Panc1 (cell line): ENCODE data around the gene RAB43. TPM values are rescaled to one million over a fixed set of nuclear protein-coding genes. Genes with fewer than 3 reads are reported as not detected.

Experiments
- ATAC-seq: fragments of 200-7000 bp; cut with Tn5 transposase; 2 replicates; pipeline ENCODE4 v1.9.1; 2020; ENCODE audit warnings: mild to moderate bottlenecking, moderate library complexity
- BruUV-seq: library from RNA; stranded (reverse); fragments of 400-500 nt; replicated peaks from 2 replicates; lab custom pipeline; 2021; lab: Mats Ljungman, UMichigan
- CTCF ChIA-PET: fragments of 300-600 bp; sonication (Branson Sonifier 250); formaldehyde crosslinking; loops from one replicate; lab custom pipeline; 2022; ENCODE audit warnings: antibody characterized with exemption; lab: Charles Lee
- POLR2A ChIA-PET: fragments of 300-600 bp; sonication (Branson Sonifier 250); formaldehyde crosslinking; loops from one replicate; lab custom pipeline; 2022; ENCODE audit warnings: antibody characterized with exemption; lab: Charles Lee
- DNase-seq: peaks from one replicate; pipeline ENCODE4 v3.0.0-alpha.2; 2010; ENCODE audit warnings: low read depth, low spot score
- H3K27ac ChIP-seq: 2 replicates; pipeline ENCODE4 v1.5.1; 2011; ENCODE audit warnings: mild to moderate bottlenecking, low read length, inconsistent platforms
- H3K27me3 ChIP-seq: fragments of 200-500 bp; sonication (Bioruptor generic); 2 replicates; pipeline ENCODE4 v1.6.0; 2014; ENCODE audit warnings: low read length, inconsistent platforms; ENCODE audit not compliant: control insufficient read depth, insufficient read depth
- H3K36me3 ChIP-seq: fragments of 200-500 bp; sonication (Bioruptor generic); 2 replicates; pipeline ENCODE4 v1.5.1; 2014; ENCODE audit warnings: inconsistent platforms, mild to moderate bottlenecking, low read length, moderate library complexity; ENCODE audit not compliant: control insufficient read depth, insufficient read depth
- H3K4me1 ChIP-seq: 2 replicates; pipeline ENCODE4 v1.5.1; 2011; ENCODE audit warnings: inconsistent platforms, mild to moderate bottlenecking, low read length, moderate library complexity; ENCODE audit not compliant: control insufficient read depth, insufficient read depth
- H3K4me3 ChIP-seq, 2 experiments: 2 replicates each; pipeline ENCODE4 v1.5.1; 2011 to 2012; ENCODE audit warnings: low read depth in 2 of 2, low read length in 2 of 2, mild to moderate bottlenecking in 2 of 2, inconsistent platforms in 1 of 2, moderate library complexity in 1 of 2
- H3K9me3 ChIP-seq: fragments of 200-500 bp; sonication (Bioruptor generic); 2 replicates; pipeline ENCODE4 v1.5.1; 2014; ENCODE audit warnings: low read depth, mild to moderate bottlenecking, inconsistent platforms, low read length, moderate library complexity; ENCODE audit not compliant: control insufficient read depth, insufficient read depth
- CTCF ChIP-seq: fragments of 450-650 bp; IDR thresholded peaks from 2 replicates; pipeline ENCODE4 v1.5.1; 2017; ENCODE audit warnings: mild to moderate bottlenecking
- POLR2AphosphoS5 ChIP-seq: IDR thresholded peaks from 2 replicates; pipeline ENCODE4 v1.6.1; 2012; ENCODE audit warnings: mild to moderate bottlenecking, low read depth, low read length, moderate library complexity
- REST ChIP-seq, 2 experiments: IDR thresholded peaks; 2 replicates each; pipeline ENCODE4 v1.6.1; 2011 to 2012; ENCODE audit warnings: low read depth in 2 of 2, control low read depth in 1 of 2, low read length in 1 of 2, mild to moderate bottlenecking in 1 of 2, moderate library complexity in 1 of 2; ENCODE audit not compliant: insufficient read depth in 1 of 2
- SIN3A ChIP-seq: IDR thresholded peaks from 2 replicates; pipeline ENCODE4 v1.6.1; 2012; ENCODE audit warnings: low read depth, mild to moderate bottlenecking, low read length, moderate library complexity, borderline replicate concordance; ENCODE audit not compliant: insufficient read depth
- TCF7L2 ChIP-seq: IDR thresholded peaks from 2 replicates; pipeline ENCODE4 v1.6.1; 2011; ENCODE audit warnings: mild to moderate bottlenecking, low read depth, low read length, inconsistent platforms
- in situ Hi-C: cut with HindIII; loops from 2 replicates; pipeline ENCODE4 v1.10.0; 2016; ENCODE audit warnings: low sequenced_read_pairs, low pct_unique_long_range_greater_than_20kb
- intact Hi-C: fragments of 100-400 bp; cut with micrococcal nuclease; formaldehyde crosslinking; loops from one replicate; pipeline ENCODE4 v1.10.0; 2022; ENCODE audit not compliant: unreplicated experiment
- total RNA-seq: library from RNA; stranded (reverse); gene quantifications from one replicate; pipeline ENCODE4 v1.2.1, GENCODE V29; 2021; ENCODE audit not compliant: unreplicated experiment

Gene RAB43
- total RNA-seq, 1 experiment from 2014 or later, result 27.7 TPM

- TF ChIP-seq SIN3A, result 0 out of 2 replicates have a peak, but pooled peaks have one; percentile 79
- no peak for TF ChIP-seq POLR2AphosphoS5
- no peaks in the 10 kb centered on the region for H3K27me3 ChIP-seq
- POLR2A ChIA-PET, result interaction anchor here (0.6 kb wide), 1 partner anchor 92 kb away, joined by 3 read pairs; no protein-coding TSS in a partner anchor
- no peaks in the 10 kb centered on the region; the same call in 1 of the 2 replicates for H3K36me3 ChIP-seq
- ATAC-seq, result peak; percentile 53
- H3K9me3 ChIP-seq, result no peaks in the 10 kb centered on the region
- H3K4me1 ChIP-seq, result peaks cover 39% of the 10 kb centered on the region
- TSS peak; percentile 41 for BruUV-seq
- in situ Hi-C loops, result loop anchor here (10.0 kb wide), 1 partner anchor 126 kb away; the partner anchor contains the start of gene CFAP92
- peak overlapping the region; percentile 91 for H3K27ac ChIP-seq
- intact Hi-C loops, result no loop called here
- CTCF ChIA-PET, result interaction anchor here (0.6 to 1.3 kb wide), 4 partner anchors 67 to 150 kb away, joined by 3 to 11 read pairs (median 7); no protein-coding TSS in a partner anchor
- H3K4me3 ChIP-seq, result peak overlapping the region; percentile 76 to 81
- peak; percentile 28 for DNase-seq
These were observed 1.2 kb downstream of the RAB43 start for GRCh38 chr3:129120254-129121004.

- no TSS peak for BruUV-seq
- in situ Hi-C loops, result loop anchor here (10.0 kb wide), 1 partner anchor 125 kb away; the partner anchor contains the start of gene CFAP92
- no peaks in the 10 kb centered on the region for H3K9me3 ChIP-seq
- intact Hi-C loops, result no loop called here
- no peak for DNase-seq
- peak overlapping the region; percentile 91 for H3K27ac ChIP-seq
- H3K27me3 ChIP-seq, result no peaks in the 10 kb centered on the region
- peaks cover 39% of the 10 kb centered on the region for H3K4me1 ChIP-seq
- POLR2A ChIA-PET, result interaction anchor here (1.0 kb wide), 1 partner anchor 10 kb away, joined by 8 read pairs; no protein-coding TSS in a partner anchor
- TF ChIP-seq POLR2AphosphoS5 (no peak), CTCF (no peak), REST (IDR thresholded peaks at IDR 0.05; ENCODE audit: insufficient read depth in 1 of 2, low read depth in 2 of 2, low read length in 1 of 2) (no peak), SIN3A (no peak), TCF7L2 (no peak)
- H3K36me3 ChIP-seq, result no peaks in the 10 kb centered on the region; the same call in 1 of the 2 replicates
- CTCF ChIA-PET, result interaction anchor here (0.7 kb wide), 1 partner anchor 77 kb away, joined by 6 read pairs; no protein-coding TSS in a partner anchor
- no peak for ATAC-seq
- peak overlapping the region; percentile 76 to 81 for H3K4me3 ChIP-seq
These were observed 2.1 kb downstream of the RAB43 start for GRCh38 chr3:129119365-129120100.
